Ureter (tissue), 1 donor: Measurements from ENCODE around the gene ELOF1. TPM values are rescaled to one million over a fixed set of nuclear protein-coding genes. Genes with fewer than 3 reads are reported as not detected.
"Not testable (repeated sequence)": the region's sequence is repeated elsewhere in the genome, so short reads cannot be mapped to it uniquely, and the experiment has no call there.

Experiments used
- DNase-seq: peaks from one replicate; pipeline ENCODE4 v3.0.0-alpha.2; 2020; ENCODE audit warnings: low spot score
- total RNA-seq: library from RNA; stranded (reverse); gene quantifications from one replicate; pipeline ENCODE4 v1.2.4, GENCODE V29; 2023
- donor health status: DM: yes; HTN: yes; CAD: no.

Gene ELOF1
- 46.2 TPM for total RNA-seq

DNA sequence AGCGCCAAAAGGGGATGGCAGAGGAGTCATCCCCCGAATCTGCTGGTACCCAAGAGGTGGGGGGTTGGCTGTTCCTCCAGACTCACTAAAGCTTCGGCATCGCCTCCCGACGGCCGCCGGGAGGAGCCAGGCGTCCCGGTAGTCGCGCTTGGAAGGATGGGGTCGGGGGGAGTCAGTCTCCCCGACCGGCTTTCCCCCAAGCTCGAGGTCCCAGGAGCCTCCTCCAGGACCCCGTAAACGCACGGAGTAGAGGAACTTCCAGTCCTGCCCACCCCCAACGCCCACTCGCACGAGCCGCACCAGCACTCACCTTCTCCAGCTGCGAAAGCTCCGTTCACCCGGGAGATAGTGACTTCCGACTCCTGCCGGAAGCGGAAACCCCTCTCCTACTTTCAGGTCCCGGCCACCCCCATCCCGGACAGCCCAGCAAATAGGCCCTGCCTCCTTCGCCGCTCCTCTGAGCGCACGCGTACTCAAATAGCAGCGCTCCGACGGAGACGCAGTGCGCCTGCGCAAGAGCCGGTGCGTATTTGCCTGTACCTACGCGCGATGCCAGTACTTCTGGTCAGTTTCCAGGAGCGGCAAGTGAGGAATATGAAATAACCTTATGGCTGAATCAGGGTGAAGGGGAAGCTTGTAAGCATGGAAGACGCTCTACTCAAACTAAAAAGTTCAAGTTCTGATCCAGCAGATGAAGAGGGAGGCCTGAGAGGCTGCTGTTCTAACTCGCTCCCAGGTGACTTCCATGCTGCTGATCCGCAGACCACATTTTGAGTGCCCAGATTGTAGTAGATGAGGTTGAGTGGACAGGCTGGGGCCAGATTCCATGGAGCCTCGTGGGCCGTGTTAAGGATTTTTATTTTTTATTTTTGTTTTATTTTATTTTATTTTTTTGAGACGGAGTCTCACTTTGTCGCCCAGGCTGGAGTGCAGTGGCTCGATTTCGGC, at the start of gene ELOF1:
Gene ELOF1 (minus strand): TSS at position 350 of the 948 bp plus-strand sequence. CDS start 4,883 bp downstream, outside the sequence.
- peak; percentile 97 for DNase-seq

DNA sequence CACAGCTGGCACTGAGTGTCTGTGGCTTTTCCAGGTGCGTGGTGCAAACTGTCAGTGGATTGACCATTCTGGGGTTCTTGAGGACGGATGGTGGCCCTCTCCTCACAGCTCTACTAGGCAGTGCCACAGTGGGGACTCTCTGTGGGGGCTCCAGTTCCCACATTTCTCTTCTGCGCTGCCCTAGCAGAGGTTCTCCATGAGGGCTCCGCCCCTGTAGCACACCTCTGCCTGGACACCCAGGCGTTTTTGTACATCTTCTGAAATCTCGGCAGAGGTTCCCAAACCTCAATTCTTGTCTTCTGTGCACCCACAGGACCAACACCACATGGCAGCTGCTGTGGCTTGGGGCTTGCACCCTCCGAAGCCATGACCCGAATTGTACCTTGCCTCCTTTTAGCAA, 47.5 kb upstream of the ELOF1 start:
- DNase-seq: no peak

DNA sequence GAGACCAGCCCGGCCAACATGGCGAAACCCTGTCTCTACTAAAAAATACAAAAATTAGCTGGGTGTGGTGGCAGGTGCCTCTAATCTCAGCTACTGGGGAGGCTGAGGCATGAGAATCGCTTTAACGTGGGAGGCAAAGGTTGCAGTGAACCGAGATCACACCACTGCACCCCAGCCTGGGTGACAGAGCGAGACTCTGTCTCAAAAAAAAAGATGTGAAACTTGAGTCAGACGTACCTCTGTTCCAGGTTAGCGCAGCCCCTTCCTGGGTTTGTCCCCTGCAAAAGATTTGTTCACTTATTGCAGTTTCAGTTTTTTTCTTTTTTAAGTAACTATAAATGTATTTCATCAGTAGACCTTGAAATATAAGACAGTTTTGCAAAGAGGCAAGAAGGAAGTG, 40.7 kb upstream of the ELOF1 start:
- DNase-seq: not testable (repeated sequence)

DNA sequence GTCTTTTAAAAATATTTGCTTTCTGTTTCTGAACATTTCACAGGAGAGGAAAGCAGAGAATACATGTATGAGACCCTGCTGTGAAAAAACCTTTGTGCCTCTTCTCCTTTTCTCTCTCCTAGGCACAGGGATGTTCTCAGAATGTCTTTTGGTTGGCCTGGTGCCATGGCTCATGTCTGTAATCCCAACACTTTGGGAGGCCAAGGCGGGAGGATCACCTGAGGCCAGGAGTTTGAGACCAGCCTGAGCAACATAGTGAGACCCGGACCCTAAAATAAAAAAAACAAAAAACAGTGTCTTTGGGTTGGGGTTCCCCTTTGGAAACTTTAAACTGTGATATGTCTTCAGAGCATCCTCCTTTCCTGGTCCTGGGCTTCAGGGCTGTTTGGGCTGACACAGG, 39.7 kb upstream of the ELOF1 start:
- DNase-seq: no peak

DNA sequence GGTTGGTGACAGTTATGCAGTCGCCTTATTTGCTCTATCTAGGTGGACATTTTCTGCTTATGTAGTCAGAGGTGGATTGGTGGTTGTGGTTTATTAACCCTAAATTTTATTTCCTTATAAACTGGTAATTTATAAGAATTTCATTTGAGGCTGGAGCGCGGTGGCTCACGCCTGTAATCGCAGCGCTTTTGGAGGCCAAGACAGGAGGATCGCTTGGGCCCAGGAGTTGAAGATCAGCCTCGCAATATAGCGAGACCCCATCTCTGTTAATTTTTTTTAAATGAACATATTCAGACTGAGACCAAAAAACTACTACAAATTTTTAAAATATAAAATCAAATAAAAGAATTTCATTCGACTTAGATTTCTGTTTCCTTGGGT, 39.1 kb upstream of the ELOF1 start:
- DNase-seq: no peak

DNA sequence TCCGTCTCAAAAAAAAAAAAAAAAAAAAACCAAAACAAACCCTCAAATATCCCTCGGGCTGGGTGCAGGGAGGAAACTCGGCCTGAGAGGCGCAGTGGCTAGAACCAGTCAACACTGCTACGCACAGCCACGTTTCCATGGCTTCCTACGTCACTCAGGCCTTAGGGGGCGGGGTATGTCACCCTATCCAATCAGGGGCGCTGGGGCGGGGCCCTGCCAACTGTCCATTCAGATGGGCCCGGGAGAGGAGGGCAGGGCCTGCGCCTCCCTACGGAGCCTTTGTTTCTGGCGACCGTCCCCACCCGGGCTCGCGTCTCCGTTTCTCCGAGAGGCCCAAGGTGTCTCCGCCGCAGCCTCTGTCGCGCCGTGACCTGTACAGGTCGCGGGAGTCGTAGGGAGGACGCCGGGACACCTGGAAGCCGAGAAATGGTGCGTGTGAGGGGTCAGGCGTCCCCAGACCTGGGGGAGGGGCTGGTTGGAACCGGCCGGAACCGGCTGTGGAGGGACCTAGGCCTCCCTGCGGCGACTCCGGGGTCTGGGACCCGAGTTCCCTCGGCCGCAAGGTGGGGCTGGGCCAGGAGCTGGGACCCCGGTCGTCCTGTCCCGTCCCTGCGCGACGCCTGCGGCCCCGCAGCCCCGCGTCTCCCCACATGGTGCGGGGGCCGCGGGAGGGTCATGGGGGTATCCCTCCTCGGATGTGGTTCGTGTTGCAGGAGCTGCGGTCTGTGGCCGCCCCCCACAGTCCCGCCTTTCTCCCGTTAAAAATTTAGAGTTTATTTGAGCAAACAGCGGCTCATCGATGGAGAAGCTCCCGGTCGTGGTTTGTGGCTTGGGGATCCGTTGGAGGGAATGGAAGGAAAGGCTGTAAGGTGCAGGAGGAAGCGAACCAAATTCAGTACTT, 38.4 kb upstream of the ELOF1 start, which contains the start of gene ZNF627:
Gene ZNF627 (plus strand): TSS at position 282 of the 901 bp plus-strand sequence. CDS start 145 bp downstream, at position 427.
- DNase-seq: peak; percentile 100

DNA sequence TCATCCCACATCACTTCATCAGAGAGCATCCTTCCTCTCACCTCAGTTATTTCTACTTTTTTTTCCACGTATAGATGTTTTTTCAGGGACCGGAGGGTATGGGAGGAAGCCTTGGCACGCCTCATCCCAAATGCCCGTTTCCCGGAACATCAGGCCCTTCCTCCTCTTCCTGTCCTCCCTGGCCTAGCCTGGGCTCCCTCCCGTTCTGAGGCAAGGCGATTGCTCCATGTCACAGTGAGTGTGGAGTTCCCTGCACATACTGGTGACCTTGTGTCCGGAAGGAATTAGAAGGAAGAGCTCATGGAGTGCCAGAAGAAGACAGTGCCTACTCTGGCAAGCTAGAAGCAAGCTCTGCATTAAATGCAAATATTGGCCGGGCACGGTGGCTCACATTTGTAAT, 37.1 kb upstream of the ELOF1 start:
- DNase-seq: no peak

DNA sequence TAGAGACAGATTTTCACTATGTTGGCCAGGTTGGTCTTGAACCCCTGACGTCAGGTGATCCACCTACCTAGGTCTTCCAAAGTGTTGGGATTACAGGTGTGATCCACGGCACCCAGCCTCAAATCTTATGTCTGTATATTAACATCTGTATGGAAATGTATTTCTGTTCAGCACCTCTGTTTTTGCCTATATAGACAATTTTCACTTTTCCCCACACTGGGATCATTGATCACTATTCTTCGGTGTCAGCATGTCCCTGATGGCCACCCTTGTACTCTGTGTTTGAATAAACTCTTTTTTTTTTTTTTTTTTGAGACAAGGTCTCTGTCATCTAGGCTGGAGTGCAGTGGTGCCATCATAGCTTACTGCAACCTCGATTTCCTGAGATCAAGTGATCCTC, 35.1 kb upstream of the ELOF1 start:
- no peak for DNase-seq

DNA sequence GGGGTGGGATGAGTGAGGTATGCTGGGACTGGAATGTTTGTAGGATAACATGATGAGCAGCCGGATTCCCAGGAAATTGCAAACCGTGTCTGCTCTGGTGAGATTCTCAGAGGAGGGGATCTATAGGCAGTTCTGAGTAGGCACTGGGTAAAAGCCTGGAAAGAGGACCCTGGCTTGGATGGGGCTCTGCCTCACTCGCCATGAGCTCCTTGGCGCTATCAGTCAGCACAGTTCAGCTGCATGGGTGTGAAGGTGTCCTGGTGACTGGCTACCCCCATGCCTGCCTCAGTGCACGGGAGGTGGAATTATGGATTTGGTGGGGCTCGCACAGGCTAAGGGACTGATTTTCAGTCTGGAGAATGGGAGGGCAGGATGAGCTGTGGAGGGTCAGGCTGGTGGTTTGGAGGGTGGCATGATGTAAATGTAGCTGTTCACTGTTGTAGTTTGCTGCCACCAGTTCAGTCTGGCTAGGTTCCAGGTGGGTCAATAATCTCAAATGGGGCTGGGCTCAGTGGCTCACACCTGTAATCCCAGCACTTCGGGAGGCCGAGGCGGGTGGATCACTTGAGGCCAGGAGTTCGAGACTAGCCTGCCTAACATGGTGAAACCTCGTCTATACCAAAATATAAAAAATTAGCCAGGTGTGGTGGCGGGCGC, 29.1 kb upstream of the ELOF1 start:
- no peak for DNase-seq

DNA sequence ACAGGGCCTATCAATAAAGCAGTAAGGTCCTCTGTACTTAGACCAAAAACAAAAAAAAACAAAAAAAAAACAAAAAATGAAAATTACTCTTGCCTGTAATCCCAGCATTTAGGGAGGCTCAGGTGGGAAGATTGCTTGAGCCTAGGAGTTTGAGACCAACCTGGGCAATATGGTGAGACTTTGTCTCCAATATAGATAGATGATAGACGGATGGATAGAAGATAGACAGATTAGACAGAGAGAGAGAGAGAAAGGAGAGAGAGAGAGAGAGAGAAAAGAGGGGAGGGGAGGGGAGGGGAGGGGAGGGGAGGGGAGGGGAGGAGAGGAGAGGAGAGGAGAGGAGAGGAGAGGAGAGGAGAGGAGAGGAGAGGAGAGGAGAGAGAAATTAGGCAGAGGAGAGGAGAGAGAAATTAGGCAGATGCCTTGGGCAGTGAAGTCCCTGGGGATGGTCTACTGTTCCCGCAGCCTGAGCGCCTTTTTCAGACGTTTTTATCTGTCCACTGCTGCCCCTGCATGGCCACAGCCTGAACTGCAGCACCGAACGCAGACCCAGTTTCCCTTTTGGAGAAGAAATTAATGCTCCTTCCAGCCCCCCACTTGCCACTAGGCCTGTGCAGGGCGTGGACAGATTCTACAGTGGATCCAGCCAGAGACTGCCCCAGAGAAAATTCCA, 28.4 kb upstream of the ELOF1 start:
- peak; percentile 77 for DNase-seq

DNA sequence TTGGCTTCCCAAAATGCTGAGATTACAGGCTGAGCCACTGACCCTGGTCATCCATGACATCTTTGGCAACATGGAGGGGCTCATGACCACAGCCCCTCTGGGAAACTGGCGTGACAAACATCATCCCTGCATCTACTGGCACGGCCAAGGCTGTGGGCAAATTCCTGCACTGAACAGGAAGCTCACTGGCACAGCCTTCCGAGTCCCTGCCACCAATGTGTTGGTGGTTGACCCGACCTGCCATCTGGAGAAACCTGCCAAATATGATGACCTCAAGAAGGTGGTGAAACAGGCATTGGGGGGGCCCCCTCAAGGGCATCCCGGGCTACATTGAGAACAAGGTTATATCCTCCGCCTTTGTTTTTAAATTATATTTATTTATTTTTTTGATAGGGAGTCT, 27.3 kb upstream of the ELOF1 start:
- no peak for DNase-seq

DNA sequence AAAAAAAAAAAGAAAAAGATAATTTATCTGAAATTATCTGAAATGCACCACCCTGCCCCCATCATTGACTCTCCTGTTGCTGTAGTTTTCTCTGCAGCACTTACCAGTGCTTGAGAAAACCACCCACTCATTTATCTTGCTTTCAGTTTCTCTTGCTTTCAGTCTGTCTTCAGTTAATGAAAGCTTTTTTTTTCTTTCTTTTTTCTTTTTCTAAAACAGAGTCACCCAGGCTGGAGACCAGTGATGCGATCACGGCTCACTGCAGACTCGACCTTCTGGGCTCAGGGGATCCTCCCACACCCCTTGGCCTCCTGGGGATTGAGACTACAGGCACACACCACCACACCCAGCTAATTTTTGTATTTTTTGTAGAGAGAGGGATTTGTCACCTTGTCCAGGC, 22.7 kb upstream of the ELOF1 start:
- DNase-seq: no peak

DNA sequence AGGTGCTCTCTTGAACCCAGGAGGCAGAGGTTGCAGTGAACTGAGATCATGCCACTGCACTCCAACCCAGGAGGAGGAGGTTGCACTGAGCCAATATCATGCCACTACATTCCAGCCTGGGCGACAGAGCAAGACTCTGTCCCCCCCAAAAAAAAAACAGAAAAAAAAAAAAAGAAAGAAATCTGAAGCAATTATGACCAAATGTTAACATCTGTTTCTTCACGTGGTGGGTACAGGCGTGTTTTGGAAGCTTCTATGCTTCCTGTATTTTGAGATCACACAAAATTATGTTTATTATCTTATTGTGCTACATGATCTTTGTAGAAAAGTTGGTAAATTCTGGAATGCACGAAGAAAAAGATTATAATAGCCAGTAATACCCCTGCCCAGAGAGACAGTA, 21.1 kb upstream of the ELOF1 start:
- DNase-seq: no peak

DNA sequence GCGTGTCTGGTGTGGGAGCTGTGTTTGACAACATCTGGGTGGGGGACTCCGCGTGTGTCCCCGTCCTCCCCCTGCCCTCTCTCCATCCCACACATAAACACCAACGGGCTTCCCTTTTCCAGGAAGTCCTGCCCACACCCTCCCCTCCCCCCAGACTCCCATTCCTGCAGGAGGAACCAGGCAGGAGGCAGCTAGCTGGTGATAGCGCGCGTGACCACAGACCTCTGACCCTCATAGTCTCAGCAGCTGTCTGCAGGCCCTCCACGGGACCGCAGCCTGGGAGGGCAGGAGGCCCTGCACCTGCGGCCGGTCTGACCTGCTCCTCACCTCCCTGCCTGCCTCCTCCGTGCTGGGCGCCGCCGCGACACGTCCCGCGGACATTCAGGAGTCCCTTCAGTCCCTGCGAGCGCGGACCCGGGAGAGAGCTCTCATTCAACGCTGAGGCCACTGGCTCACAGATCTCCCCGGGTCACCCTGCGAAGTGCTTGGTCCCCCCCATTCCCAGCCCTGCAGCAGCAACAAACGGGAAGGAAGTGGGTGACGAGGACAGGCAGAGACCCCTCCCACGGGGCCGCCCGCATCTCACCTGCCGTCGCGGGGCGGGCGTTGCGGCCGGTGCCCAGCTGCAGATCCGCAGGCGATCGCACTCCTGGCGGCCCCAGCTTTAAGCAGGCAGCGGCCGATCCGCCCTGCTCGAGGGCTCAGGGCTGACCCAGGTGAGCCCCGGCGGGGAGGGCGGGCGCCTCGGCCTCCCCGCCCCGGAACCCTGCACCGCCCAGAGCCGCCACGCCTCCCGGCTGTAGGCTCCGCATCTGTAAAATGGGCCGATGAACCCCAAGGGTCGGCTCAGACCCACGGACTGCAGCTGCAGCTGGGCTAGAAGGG, 19.5 kb upstream of the ELOF1 start:
- DNase-seq: peak; percentile 67

DNA sequence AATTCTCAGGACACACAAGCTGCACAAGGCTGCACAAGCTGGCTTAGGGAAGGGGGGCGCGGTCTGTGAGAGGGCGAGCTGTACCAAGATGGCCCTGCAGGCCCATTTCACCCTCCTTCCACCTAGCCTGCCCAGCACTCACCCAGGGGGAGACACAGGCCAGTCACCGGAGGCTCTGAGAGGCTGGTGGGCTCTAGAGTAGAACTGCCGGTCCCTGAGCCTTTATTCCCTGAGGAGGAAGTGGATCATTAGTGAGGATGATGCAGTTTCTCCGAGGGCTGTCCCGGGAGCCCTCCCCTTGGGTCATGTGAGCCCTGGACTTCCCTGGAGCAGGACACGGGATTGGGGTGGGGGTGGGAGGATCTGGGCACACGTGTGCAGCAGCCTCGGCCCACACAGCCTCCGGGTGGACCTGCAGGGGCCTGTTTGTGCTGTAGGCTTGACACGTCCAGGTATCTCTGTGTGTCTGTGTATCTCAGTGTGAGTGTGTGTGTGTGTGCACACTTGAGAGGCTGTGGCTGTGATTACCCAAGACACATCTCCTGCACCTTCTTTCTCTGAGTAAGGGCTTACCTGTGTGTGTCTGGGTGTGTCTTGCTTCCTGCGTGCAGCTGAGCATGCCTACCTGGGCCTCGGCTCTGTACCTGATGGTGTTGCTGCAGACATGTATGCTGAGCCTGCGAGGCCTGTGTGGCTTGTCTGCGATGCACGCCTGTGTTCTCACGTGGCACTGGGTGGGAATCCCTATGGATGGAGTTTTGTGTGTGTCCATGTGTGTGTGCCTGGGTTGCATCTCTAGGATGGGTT, 18.6 kb upstream of the ELOF1 start, which contains the start of gene ACP5:
Gene ACP5 (minus strand): TSS at position 195 of the 807 bp plus-strand sequence. CDS start 328 bp downstream, outside the sequence.
- no peak for DNase-seq

DNA sequence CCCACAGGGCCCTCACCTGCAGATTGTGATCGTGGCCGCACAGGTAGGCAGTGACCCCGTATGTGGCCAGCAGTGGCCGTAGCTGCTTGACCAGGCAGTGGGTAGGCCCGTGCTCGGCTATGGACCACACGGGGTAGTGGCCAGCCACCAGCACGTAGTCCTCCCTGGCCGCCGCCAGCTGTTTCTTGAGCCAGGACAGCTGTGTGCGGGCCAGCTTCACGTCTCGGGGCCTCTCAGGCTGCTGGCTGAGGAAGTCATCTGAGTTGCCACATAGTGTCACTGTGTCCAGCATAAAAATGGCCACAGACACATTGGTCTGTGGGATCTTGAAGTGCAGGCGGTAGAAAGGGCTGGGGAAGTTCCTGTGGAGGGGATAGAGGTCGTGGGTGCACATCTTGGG, 17.2 kb upstream of the ELOF1 start:
- no peak for DNase-seq

DNA sequence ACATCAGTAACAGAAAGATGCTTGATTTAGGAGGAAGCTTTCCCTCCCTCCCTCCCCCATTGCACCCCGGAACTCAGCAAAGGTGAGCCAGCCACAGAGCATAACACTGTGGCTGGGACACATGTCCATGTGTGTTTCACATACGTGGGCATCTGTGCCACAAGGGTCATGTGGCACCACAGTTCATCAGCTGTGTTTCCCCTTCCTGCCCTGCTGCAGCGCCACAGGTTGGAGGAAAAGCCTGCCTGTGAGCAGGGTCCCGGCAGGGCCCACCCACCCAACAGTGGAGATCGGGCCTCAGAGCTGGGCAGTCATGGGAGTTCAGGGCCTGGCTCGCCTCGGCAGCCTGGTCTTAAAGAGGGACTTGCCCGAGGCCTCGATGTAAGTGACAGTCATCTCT, 15.7 kb upstream of the ELOF1 start:
- DNase-seq: no peak

DNA sequence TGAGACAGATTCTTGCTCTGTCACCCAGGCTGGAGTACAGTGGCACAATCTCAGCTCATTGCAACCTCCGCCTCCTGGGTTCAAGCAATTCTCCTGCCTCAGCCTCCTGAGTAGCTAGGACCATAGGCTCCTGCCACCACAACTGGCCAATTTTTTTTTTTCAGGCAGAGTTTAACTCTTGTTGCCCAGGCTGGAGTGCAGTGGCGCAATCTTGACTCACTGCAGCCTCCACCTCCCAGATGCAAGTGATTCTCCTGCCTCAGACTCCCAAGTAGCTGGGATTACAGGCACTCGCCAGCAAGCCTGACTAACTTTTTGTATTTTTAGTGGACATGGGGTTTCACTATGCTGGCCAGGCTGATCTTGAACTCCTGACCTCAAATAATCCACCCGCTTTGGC, 14.7 kb upstream of the ELOF1 start:
- DNase-seq: not testable (repeated sequence)

DNA sequence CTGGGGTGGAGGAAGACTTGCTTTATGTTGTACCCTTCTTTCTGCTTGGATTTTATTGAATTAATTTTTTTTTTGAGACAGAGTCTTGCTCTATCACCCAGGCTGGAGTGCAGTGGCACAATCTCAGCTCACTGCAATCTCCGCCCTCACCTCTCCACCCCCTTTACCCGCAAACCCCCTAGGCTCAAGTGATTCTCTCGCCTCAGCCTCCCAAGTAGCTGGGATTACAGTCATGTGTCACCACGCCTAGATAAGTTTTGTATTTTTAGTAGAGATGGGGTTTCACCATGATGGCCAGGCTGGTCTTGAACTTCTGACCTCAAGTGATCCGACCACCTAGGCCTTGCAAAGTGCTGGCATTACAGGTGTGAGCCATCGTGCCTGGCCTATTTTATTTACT, 14.3 kb upstream of the ELOF1 start:
- not testable (repeated sequence) for DNase-seq
